Adrenal gland (tissue), 12 donors: ENCODE data around the gene MINDY4. TPM values are rescaled to one million over a fixed set of nuclear protein-coding genes. Genes with fewer than 3 reads are reported as not detected.
A peak's percentile ranks its signal among the peaks of the same experiment; 100 is the strongest.

Experiments used
- DNase-seq, 7 donors: peaks; one replicate each; pipeline ENCODE4 v3.0.0-alpha.2; 2019 to 2020
- H3K27ac ChIP-seq, 5 donors: fragments of 200-600 bp; sonication (generic) in 4 of 5; 1 replicate in 3 of 5; 2 replicates in 2 of 5; pipeline versions ENCODE4 v1.5.1 to v1.8.0; 2016 to 2020; ENCODE audit warnings: mild to moderate bottlenecking in 1 of 5
- H3K27me3 ChIP-seq: fragments of 200-600 bp; 2 replicates; pipeline ENCODE4 v1.8.0; 2021
- H3K36me3 ChIP-seq, 2 donors: fragments of 200-600 bp; replicated peaks in 1 of 2; 1 replicate in 1 of 2; 2 replicates in 1 of 2; pipeline versions ENCODE4 v1.5.1 to v1.8.0; 2018 to 2022
- H3K4me1 ChIP-seq, 2 donors: fragments of 200-600 bp; replicated peaks in 1 of 2; 1 replicate in 1 of 2; 2 replicates in 1 of 2; pipeline versions ENCODE4 v1.5.1 to v1.8.0; 2018 to 2021
- H3K4me3 ChIP-seq, 4 donors: fragments of 200-600 bp; sonication (generic) in 3 of 4; one replicate each; pipeline ENCODE4 v1.5.1; 2016 to 2018
- H3K9me3 ChIP-seq, 3 donors: fragments of 200-600 bp; sonication (generic) in 1 of 3; replicated peaks in 1 of 3; 1 replicate in 2 of 3; 2 replicates in 1 of 3; pipeline versions ENCODE4 v1.5.1 to v1.8.0; 2016 to 2021
- CTCF ChIP-seq, 6 experiments: fragments of 450-650 bp in 4 of 6; fragments of 200-600 bp in 2 of 6; sonication (generic) in 1 of 6; IDR thresholded peaks; 1 replicate in 5 of 6; 2 replicates in 1 of 6; pipeline versions ENCODE4 v1.5.1 to v1.8.0; 2016 to 2021; ENCODE audit warnings: antibody characterized with exemption in 6 of 6, mild to moderate bottlenecking in 2 of 6, moderate library complexity in 1 of 6
- POLR2A ChIP-seq, 2 donors: fragments of 450-650 bp; IDR thresholded peaks; one replicate each; pipeline ENCODE4 v1.6.1; 2017; ENCODE audit warnings: antibody characterized with exemption in 2 of 2, mild to moderate bottlenecking in 2 of 2, moderate library complexity in 1 of 2
- WGBS, 4 donors: extraction: QIAGEN DNeasy Blood & Tissue Kit in 2 of 4; methylation state at CpG; one replicate each; pipeline versions ENCODE4 v1.1.5 to v1.1.7; 2013 to 2017; 5-methylcytosine and 5-hydroxymethylcytosine counted together
- intact Hi-C, 2 donors: fragments of 100-400 bp; cut with DNase I; formaldehyde crosslinking; loops; one replicate each; pipeline versions ENCODE4 v1.14.1 to v1.15.0; 2022 to 2023
- polyA plus RNA-seq, 3 donors: library from polyadenylated mRNA; stranded (reverse); fragments of 200-250 nt in 2 of 3; fragments of 350-450 nt in 1 of 3; fragmentation: Illumina TruSeq in 1 of 3; extraction: RNeasy Lipid Tissue Mini Kit (QIAGEN cat#74804) in 1 of 3; gene quantifications; one replicate each; pipeline ENCODE4 v1.2.3, GENCODE V29; 2013 to 2014
- total RNA-seq, 9 donors: library from RNA; depleted of rRNA in 4 of 9; stranded (reverse); fragments of >200 nt in 4 of 9; fragments of 120-200 nt in 1 of 9; fragmentation: NEBNext Ultra II Directional in 1 of 9; extraction: Animal tissue kit (Norgen Biotek cat#: 25700) in 1 of 9; gene quantifications; one replicate each; pipeline versions ENCODE4 v1.1.0 to v1.2.4, GENCODE V29; 2013 to 2023
- donor health status: healthy with polysubstance abuse.
- donor health status: Bipolar disorder and iron deficiency.
- donor health status: DM: yes; HTN: yes; CAD: no.
- donor health status: DM: no; HTN: no; CAD: no.
- donor health status: DM: no; HTN: no; CAD: no.
- donor health status: DM: yes; HTN: yes; CAD: no.

MINDY4 gene
- total and polyA plus RNA-seq, 12 donors, result 4.8 to 19.9 (median 7.3) TPM

- H3K4me1 ChIP-seq, result peaks cover 10 to 36% of the 10 kb centered on the region in 2 donors
- peak in 4 of 7 donors; percentile 66 to 77 (median 74) for DNase-seq
- no peaks in the 10 kb centered on the region for H3K36me3 ChIP-seq
- 88 to 93% (median 93%) methylated on average over 3 of the region's 3 CpGs for whole genome bisulfite sequencing, 4 donors
- no peak overlapping the region for H3K4me3 ChIP-seq
- TF ChIP-seq POLR2A (IDR thresholded peaks at IDR 0.05) (no peak), CTCF (IDR thresholded peaks at IDR 0.05) (no peak)
- intact Hi-C loops, result no loop called here
- H3K9me3 ChIP-seq, result no peaks in the 10 kb centered on the region
- peak overlapping the region in 2 of 5 donors; percentile 62 to 76 for H3K27ac ChIP-seq
- H3K27me3 ChIP-seq, result no peaks in the 10 kb centered on the region
These were observed 10.6 kb upstream of the MINDY4 start for GRCh38 chr7:30760514-30761213.

- peak in 2 of 7 donors; percentile 48 to 50 for DNase-seq
- Histone ChIP-seq H3K4me1 (peaks cover 10 to 36% of the 10 kb centered on the region in 2 donors), H3K27me3 (no peaks in the 10 kb centered on the region), H3K36me3 (no peaks in the 10 kb centered on the region), H3K27ac (peak overlapping the region in 2 of 5 donors; percentile 62 to 76), H3K9me3 (no peaks in the 10 kb centered on the region), H3K4me3 (no peak overlapping the region)
- intact Hi-C loops, result no loop called here
- TF ChIP-seq POLR2A (IDR thresholded peaks at IDR 0.05) (no peak), CTCF (IDR thresholded peaks at IDR 0.05) (no peak)
- 52 to 69% (median 68%) methylated on average over 13 of the region's 13 CpGs for WGBS, 4 donors
These were observed 9.7 kb upstream of the MINDY4 start for GRCh38 chr7:30761214-30762156.

GRCh38 chr7:30764030-30764975, 6.9 kb upstream of the MINDY4 start:
- no peaks in the 10 kb centered on the region for H3K27me3 ChIP-seq
- peaks cover 10 to 30% of the 10 kb centered on the region in 2 donors for H3K4me1 ChIP-seq
- DNase-seq, result peak in 6 of 7 donors; percentile 43 to 79 (median 59)
- H3K36me3 ChIP-seq, result no peaks in the 10 kb centered on the region
- peak overlapping the region in 1 of 5 donors; percentile 65 for H3K27ac ChIP-seq
- WGBS, 4 donors, result 73 to 79% (median 74%) methylated on average over 6 of the region's 6 CpGs
- H3K9me3 ChIP-seq, result no peaks in the 10 kb centered on the region
- intact Hi-C loops, result no loop called here
- TF ChIP-seq POLR2A (IDR thresholded peaks at IDR 0.05) (no peak), CTCF (IDR thresholded peaks at IDR 0.05) (no peak)
- no peak overlapping the region for H3K4me3 ChIP-seq
